NCI-H226 (cell line): ENCODE data around the gene NEUROG1.
A peak's percentile ranks its signal among the peaks of the same experiment; 100 is the strongest.

ENCODE experiments used
- DNase-seq: peaks from one replicate; pipeline ENCODE4 v3.0.0-alpha.2; 2015

Gene NEUROG1

GRCh38 chr5:135561266-135561665, 25.5 kb upstream of the NEUROG1 start:
- DNase-seq: no peak

- DNase-seq: peak; percentile 43
Measured at GRCh38 chr5:135560858-135561257, 25.1 kb upstream of the NEUROG1 start.

- no peak for DNase-seq
Measured at GRCh38 chr5:135559354-135559753, 23.6 kb upstream of the NEUROG1 start.

GRCh38 chr5:135557076-135557838, 21.5 kb upstream of the NEUROG1 start:
- DNase-seq: no peak

GRCh38 chr5:135556620-135557019, 20.9 kb upstream of the NEUROG1 start:
- DNase-seq: no peak

- no peak for DNase-seq
Measured at GRCh38 chr5:135555530-135555929, 19.8 kb upstream of the NEUROG1 start.

GRCh38 chr5:135553688-135554462, 18.1 kb upstream of the NEUROG1 start:
- DNase-seq: peak; percentile 61

GRCh38 chr5:135551593-135552447, 16.1 kb upstream of the NEUROG1 start:
- no peak for DNase-seq

GRCh38 chr5:135549413-135549812, 13.6 kb upstream of the NEUROG1 start:
- no peak for DNase-seq

- no peak for DNase-seq
Measured at GRCh38 chr5:135547590-135548254, 12.0 kb upstream of the NEUROG1 start.

- DNase-seq: no peak
Measured at GRCh38 chr5:135546912-135547311, 11.1 kb upstream of the NEUROG1 start.

GRCh38 chr5:135546101-135546500, 10.3 kb upstream of the NEUROG1 start:
- no peak for DNase-seq

- no peak for DNase-seq
Measured at GRCh38 chr5:135545099-135545498, 9.3 kb upstream of the NEUROG1 start.

GRCh38 chr5:135543485-135544304, 7.9 kb upstream of the NEUROG1 start:
- no peak for DNase-seq

GRCh38 chr5:135543001-135543484, 7.3 kb upstream of the NEUROG1 start:
- no peak for DNase-seq

GRCh38 chr5:135541807-135542502, 6.2 kb upstream of the NEUROG1 start:
- no peak for DNase-seq

GRCh38 chr5:135539430-135540005, 3.8 kb upstream of the NEUROG1 start:
- no peak for DNase-seq

GRCh38 chr5:135538261-135538660, 2.5 kb upstream of the NEUROG1 start:
- DNase-seq: no peak

GRCh38 chr5:135537745-135538144, 2.0 kb upstream of the NEUROG1 start:
- DNase-seq: no peak

- no peak for DNase-seq
Measured at GRCh38 chr5:135537271-135537670, 1.5 kb upstream of the NEUROG1 start.

- DNase-seq: no peak
Measured at GRCh38 chr5:135535420-135535819, 344 bp downstream of the NEUROG1 start.
